ENCODE results near the gene GFRA4. TPM values are rescaled to one million over a fixed set of nuclear protein-coding genes. Genes with fewer than 3 reads are reported as not detected.

GFRA4 gene
- total RNA-seq, 1 experiment from 2014 or later = not detected

- H3K9ac ChIP-seq (ENCODE audit: low read length) = no peak overlapping the region
- TF ChIP-seq EZH2 (IDR thresholded peaks at IDR 0.05; ENCODE audit: low read length, unreplicated experiment) (no peak), EZH2phosphoT487 (IDR thresholded peaks at IDR 0.05; ENCODE audit: borderline replicate concordance, low read length) (no peak)
- TF ChIP-seq, protein P1, sequence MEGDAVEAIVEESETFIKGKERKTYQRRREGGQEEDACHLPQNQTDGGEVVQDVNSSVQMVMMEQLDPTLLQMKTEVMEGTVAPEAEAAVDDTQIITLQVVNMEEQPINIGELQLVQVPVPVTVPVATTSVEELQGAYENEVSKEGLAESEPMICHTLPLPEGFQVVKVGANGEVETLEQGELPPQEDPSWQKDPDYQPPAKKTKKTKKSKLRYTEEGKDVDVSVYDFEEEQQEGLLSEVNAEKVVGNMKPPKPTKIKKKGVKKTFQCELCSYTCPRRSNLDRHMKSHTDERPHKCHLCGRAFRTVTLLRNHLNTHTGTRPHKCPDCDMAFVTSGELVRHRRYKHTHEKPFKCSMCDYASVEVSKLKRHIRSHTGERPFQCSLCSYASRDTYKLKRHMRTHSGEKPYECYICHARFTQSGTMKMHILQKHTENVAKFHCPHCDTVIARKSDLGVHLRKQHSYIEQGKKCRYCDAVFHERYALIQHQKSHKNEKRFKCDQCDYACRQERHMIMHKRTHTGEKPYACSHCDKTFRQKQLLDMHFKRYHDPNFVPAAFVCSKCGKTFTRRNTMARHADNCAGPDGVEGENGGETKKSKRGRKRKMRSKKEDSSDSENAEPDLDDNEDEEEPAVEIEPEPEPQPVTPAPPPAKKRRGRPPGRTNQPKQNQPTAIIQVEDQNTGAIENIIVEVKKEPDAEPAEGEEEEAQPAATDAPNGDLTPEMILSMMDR (conservative IDR thresholded peaks at IDR 0.05; ENCODE audit: low read depth, low read length) = no peak
- DNase-seq = no peak
- no peak overlapping the region for H2AFZ ChIP-seq (ENCODE audit: low read length)
- H3K4me1 ChIP-seq (ENCODE audit: insufficient read depth, low read length) = no peaks in the 10 kb centered on the region; the same call in 1 of the 2 replicates
- intact Hi-C loops (cut with micrococcal nuclease) = loop anchor here (5.0 kb wide), 1 partner anchor 92 kb away; the partner anchor contains the start of gene ADISSP
- peaks cover 48% of the 10 kb centered on the region for H3K27me3 ChIP-seq (ENCODE audit: low read length)
- no peaks in the 10 kb centered on the region for H3K36me3 ChIP-seq (ENCODE audit: low read depth, low read length)
- ATAC-seq = no peak
- H3K79me2 ChIP-seq (ENCODE audit: low read length) = no peaks in the 10 kb centered on the region
- CTCF ChIA-PET = interaction anchor here (1.1 to 2.4 kb wide), 3 partner anchors 36 to 106 kb away, joined by 3 to 11 read pairs (median 5); partner anchors contain the start of gene SPEF1
- no peak overlapping the region for H3K27ac ChIP-seq (ENCODE audit: low read length)
- no peaks in the 10 kb centered on the region for H3K9me3 ChIP-seq (ENCODE audit: low read length)
- H3F3A ChIP-seq (ENCODE audit: low read length, unreplicated experiment) = no peaks in the 10 kb centered on the region
- no peaks in the 10 kb centered on the region for H3K9me2 ChIP-seq (replicated peaks; ENCODE audit: low read length)
- BruUV-seq (replicated peaks) = no TSS peak
- POLR2A ChIA-PET (ENCODE audit: unreplicated experiment) = no interaction called here
- no peak overlapping the region for H3K4me2 ChIP-seq (ENCODE audit: low read length)
- no peak overlapping the region for H3K4me3 ChIP-seq (ENCODE audit: low read length)
- H4K20me1 ChIP-seq (ENCODE audit: low read length) = no peaks in the 10 kb centered on the region
These were observed 12.0 kb upstream of the GFRA4 start for GRCh38 chr20:3674995-3675900.

GRCh38 chr20:3674447-3674846, 11.2 kb upstream of the GFRA4 start:
- Histone ChIP-seq H3K4me2 (ENCODE audit: low read length) (no peak overlapping the region), H4K20me1 (ENCODE audit: low read length) (no peaks in the 10 kb centered on the region), H2AFZ (ENCODE audit: low read length) (no peak overlapping the region), H3K9me3 (ENCODE audit: low read length) (no peaks in the 10 kb centered on the region), H3K9me2 (replicated peaks; ENCODE audit: low read length) (no peaks in the 10 kb centered on the region), H3F3A (ENCODE audit: low read length, unreplicated experiment) (no peaks in the 10 kb centered on the region), H3K4me1 (ENCODE audit: insufficient read depth, low read length) (no peaks in the 10 kb centered on the region), H3K27ac (ENCODE audit: low read length) (no peak overlapping the region), H3K79me2 (ENCODE audit: low read length) (no peaks in the 10 kb centered on the region), H3K4me3 (ENCODE audit: low read length) (no peak overlapping the region), H3K36me3 (ENCODE audit: low read depth, low read length) (no peaks in the 10 kb centered on the region), H3K27me3 (ENCODE audit: low read length) (peaks cover 48% of the 10 kb centered on the region), H3K9ac (ENCODE audit: low read length) (no peak overlapping the region)
- intact Hi-C loops (cut with micrococcal nuclease) = no loop called here
- CTCF ChIA-PET = interaction anchor here (0.6 to 1.5 kb wide), 4 partner anchors 18 to 240 kb away, joined by 3 to 5 read pairs (median 3); no protein-coding TSS in a partner anchor
- BruUV-seq (replicated peaks) = no TSS peak
- no peak for DNase-seq
- TF ChIP-seq EZH2 (IDR thresholded peaks at IDR 0.05; ENCODE audit: low read length, unreplicated experiment) (no peak), EZH2phosphoT487 (IDR thresholded peaks at IDR 0.05; ENCODE audit: borderline replicate concordance, low read length) (no peak)
- TF ChIP-seq, protein P1 (conservative IDR thresholded peaks at IDR 0.05; ENCODE audit: low read depth, low read length) = no peak
- POLR2A ChIA-PET (ENCODE audit: unreplicated experiment) = no interaction called here
- ATAC-seq = 0 out of 2 replicates have a peak, but pooled peaks have one; percentile 15
